Epithelial cell of proximal tubule (primary cell): ENCODE measurements around the gene RBM33. TPM values are rescaled to one million over a fixed set of nuclear protein-coding genes. Genes with fewer than 3 reads are reported as not detected.

Source experiments
- DNase-seq: peaks from one replicate; pipeline ENCODE4 v3.0.0-alpha.2; 2011; ENCODE audit warnings: low read depth
- H3K4me3 ChIP-seq: 2 replicates; pipeline ENCODE4 v1.5.1; 2011; ENCODE audit warnings: low read depth, mild to moderate bottlenecking, low read length
- CTCF ChIP-seq: conservative IDR thresholded peaks from 2 replicates; pipeline ENCODE4 v1.5.1; 2012; ENCODE audit warnings: low read depth, mild to moderate bottlenecking, low read length
- total RNA-seq: library from RNA; depleted of rRNA; stranded (reverse); fragments of >200 nt; gene quantifications from 2 replicates; pipeline ENCODE4 v1.2.3, GENCODE V29; 2015

RBM33 gene
- total RNA-seq, 1 donor from 2014 or later = 18.0 TPM

- TF ChIP-seq CTCF = no peak
- H3K4me3 ChIP-seq = no peak overlapping the region
- no peak for DNase-seq
Measured at GRCh38 chr7:155829796-155830470, 185.5 kb downstream of the RBM33 start.

Other genes with a start within 250 kb of the RBM33 start
- not detected in 2 replicates for gene EN2, start 186.5 kb upstream of the RBM33 start, total RNA-seq
- gene CNPY1, start 98.1 kb upstream of the RBM33 start, total RNA-seq = not detected in 2 replicates
- gene SHH, start 167.8 kb downstream of the RBM33 start, total RNA-seq = 1.7 and 4.4 TPM in 2 replicates